ENCODE measurements around the gene MOB2.

DNA sequence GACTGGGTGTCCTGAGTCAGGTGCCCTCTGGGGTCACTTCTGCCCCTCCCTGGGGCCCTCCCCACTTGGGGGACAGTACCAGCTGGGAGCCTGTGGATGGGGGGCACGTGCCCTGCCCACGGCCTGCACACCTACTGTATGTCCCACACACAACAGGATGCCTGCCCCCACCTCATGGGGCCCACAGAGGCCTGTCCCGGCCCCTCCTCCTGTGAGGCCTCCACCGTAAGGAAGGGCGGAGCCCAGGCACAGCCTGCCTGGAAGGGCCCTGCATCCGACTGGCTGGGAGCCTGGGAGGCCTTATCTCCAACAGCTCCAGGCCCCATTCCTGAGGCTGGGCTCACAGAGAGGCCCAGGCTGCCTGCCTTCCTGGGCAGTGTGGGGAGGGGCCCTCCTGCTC is 49.1 kb downstream of the MOB2 start:
- TF ChIP-seq ARNT (IDR thresholded peaks at IDR 0.05) (no peak), FOXM1 (IDR thresholded peaks at IDR 0.05; ENCODE audit: borderline replicate concordance) (no peak), SP1 (IDR thresholded peaks at IDR 0.05) (no peak), ZNF384 (IDR thresholded peaks at IDR 0.05) (no peak)

Measured in HEK293T (cell line).